NCI-H1694 treated with DMSO at 0.1 percent for 48 hours (cell line): ENCODE measurements around the gene LHB.
"Not testable (repeated sequence)": the region's sequence is repeated elsewhere in the genome, so short reads cannot be mapped to it uniquely, and the experiment has no call there.

ENCODE experiments used
- DNase-seq: peaks from one replicate; lab custom pipeline; 2025; lab: John Stamatoyannopoulos, UW

LHB gene

DNA sequence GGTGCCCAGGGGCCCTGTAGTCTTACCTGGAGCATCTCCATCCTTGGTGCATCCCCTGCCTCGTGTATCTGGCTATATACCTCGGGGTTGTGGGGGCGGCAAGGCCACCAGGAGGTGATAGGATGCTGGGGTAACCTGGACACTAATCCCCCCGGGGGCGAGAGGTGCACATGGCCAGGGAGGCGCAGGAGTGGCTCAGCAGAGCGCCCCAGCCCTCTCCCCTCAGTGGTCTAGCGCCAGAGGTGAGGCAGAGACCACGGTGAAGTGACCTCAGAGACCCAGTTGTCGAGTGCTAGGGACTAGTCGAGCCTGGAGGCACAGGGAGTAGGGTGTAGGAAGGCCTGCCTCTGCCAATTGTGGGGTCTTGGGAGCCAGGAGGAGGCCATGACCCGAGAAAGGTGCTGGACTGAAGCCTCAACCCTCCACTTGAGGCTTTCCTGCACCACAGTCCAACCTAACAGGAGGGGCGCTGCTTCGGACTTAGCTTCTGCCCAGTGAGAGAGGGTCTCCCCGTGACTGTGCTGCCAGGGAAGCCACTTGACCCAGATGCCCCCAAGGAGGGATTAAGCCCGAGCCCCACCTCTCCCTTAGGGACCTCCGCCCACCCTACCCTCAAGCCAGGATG is at the start of gene LHB:
Gene LHB, minus strand, starts transcription at position 51 of the 625 bp plus-strand sequence. Its CDS starts 10 bp downstream, at position 41.
- no peak for DNase-seq

DNA sequence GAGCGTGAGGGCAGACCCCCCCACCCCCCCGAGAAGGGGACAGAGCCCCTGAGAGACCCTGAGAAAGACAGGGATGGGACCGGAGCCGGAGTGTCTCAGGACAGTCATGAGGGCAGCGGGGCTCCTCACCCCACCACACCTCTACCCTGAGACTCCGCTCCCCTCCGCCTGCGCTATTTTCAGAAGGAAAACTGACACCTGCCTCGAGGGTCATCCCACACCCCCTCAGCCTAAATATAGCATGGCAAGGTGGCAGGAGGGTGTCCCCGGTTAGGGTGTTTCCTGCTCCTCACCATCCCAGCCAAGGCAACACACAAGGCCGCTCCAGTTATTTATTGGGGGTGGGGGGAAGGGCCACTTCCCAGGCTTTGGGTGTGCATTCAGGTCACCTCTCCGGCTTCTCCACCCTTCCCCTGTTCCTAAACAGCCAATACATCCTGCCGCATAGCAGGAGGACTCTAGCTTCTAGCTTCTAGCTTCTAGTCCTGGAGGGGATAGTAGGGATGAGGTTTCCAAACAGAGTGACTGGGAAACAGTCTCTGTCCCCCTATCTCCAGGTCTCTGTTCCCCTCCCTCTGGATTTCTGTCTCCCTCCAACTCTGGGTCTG is 49.1 kb upstream of the LHB start:
- no peak for DNase-seq

DNA sequence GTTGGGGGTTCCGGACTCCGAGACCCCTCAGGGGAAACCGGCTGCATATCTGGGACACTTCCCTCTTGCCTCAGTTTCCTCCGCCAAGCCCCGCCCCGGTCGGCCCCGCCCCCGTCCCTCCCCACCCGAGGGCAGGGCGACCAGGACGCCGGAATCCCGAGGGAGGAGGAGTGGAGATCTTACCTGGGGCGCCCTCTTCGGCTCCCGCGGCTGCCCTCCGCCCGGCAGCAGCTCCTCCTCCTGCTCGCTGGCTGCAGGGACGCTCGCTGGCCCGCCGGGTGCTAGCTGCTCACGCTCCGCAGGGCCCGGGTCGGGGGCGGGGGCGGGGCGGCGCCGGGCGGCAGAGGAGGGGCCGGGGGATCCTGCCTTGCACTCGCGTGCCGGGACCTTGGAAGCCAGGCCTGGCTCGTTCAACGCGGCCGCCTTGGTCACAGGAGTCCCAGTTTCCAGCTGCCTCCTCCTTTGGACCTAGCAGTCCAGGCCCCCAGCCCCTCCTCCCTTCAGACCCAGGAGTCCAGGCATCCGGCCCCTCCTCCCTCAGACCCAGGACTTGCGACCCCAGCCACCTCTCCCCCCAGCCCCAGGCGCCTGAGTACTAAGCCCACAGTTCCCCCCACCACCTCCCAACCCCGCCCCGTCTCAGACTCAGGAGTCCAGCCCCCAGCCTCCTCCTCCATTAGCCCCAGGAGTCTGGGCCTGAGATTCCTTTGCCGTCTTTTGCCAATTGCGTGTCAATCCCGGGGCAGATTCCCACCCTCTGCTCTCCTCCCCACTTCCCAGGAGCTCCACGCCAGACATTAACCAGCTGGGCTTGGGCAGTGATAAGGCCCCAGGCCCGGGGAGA is 48.1 kb upstream of the LHB start, which contains the start of gene NTF4:
Gene NTF4, minus strand, starts transcription at position 51 of the 844 bp plus-strand sequence. CDS start 2,821 bp downstream, outside the sequence.
- DNase-seq: no peak

DNA sequence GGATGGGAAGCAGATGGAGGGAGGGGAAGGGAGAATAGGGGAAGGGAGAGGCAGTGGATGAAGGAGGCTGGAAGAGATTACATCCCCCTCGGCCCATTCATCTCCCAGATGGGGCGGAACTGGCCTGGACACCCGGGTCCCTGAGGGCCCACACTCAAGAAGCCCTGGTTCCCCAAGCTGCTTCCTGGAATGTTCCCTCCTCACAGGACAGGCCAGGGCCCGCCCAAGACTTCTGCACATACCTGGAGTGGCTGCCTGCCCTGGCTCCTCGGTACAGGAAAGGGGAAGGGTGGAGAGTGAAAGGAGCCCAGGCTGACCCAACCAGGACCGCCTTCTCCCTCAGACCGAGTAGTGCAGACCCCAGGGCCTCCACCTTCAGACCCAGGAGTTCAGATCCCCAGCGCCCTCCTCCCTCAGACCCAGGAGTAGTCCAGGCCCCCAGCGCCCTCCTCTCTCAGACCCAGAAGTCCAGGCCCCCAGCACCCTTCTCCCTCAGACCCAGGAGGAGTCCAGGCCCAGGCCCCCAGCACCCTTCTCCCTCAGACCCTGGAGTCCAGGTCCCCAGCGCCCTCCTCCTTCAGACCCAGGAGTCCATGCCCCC is 47.2 kb upstream of the LHB start:
- DNase-seq: no peak

DNA sequence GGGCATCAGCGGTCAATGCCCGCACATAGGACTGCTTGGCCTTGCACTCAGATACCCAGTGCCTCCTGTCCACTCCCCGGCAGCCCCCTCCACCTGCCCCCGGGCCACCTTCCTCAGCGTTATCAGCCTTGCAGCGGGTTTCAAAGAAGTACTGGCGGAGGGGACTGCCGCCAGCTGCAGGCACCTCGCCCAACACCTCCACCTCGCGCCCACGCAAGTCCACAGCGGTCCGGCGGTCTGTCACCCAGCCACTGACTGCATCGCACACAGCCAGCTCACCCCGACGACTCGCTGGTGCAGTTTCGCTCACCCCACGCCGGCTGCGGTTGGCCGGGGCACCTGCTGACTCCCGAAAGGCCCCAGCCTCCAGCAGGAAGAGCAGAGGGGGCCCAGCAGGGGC is 44.6 kb upstream of the LHB start:
- DNase-seq: no peak

DNA sequence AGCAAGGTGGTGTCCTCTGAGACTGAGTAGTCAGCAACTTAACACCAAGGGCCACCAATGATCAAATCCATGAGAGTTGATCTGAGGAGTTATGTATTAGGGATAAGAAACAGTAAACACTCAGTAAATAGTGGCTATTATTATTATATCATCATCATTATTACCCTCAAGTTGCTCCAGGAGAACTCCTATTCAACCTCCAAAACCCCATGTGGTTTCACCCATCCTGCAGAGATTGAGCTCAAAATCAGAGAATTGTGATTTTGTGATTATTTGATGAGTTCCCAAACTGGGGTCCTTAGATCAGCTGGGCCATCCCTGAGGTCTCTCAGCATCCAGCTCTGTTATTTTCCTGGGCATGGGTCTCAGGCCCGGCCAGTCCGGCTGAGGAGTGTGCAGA is 44.1 kb upstream of the LHB start:
- DNase-seq: no peak

DNA sequence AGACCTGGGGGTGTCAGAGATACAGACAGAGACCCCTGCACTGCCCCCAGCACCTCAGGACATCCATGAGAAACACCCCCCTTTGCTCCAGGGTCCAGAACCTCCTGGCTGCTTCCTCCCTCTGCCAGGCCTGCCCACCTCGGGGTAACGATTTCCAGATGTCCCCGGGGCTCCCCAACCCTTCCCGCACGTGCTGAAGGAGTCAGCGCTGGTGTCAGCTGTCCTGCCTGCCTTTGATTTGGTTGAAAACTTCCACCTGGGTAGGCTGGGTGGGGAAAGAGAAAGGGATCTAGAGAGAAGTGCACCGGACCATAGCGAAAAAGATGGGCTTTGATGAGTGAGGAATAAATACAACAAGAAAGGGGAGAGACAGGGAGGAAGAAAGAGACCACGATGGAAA is 42.2 kb upstream of the LHB start:
- DNase-seq: no peak

DNA sequence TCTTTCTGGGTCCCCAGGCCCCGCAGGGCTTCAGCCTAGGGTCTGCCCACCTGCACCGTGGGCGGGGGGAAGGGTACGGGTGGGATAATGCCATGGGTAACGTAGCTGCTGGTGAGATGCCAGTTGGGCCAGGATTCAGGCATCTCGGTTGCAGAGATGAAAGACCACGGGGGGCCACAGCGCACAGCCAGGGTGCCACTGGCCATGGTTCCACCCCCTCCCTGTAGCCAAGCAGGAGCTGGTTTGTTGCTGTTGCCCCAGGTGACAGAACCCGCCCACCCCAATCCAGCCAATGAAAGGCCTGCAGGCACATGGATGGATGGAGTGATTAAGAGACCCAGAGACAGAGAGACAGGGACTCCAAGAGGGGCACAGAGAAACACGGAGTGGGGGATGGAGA is 41.7 kb upstream of the LHB start:
- DNase-seq: no peak

DNA sequence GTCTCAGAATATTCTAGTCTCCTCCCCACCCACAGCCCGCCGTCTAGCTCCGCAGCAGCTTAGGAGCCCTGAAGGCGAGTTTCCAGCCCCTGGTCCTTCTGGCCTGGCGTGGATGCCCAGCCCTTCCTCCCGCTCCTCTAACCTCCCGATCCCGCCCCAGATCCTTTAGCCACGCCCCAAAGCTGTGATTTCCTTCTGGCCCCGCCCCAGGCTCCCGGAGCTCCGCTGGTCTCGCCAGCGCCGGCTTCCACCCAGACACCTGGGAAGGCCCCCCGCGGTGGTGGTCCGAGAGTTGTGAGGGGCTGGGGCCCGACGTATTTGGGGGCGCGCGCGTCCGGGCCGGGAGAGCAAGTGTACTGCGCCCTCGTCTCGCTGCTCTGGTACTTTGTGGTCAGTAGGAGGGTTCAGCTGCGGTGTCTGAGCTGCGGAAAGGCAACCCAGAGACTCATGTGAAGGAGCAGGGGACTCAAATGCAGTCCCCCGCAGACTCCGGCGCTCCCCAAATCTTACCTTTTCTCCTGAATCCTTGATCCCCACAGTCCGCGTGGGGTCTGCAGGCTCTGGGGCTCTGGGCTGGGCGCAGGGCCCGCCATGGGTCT is 40.8 kb upstream of the LHB start, which contains the start of gene CGB7:
Gene CGB7, minus strand, starts transcription at position 114 of the 599 bp plus-strand sequence. CDS start 2,374 bp downstream, outside the sequence.
- no peak for DNase-seq

DNA sequence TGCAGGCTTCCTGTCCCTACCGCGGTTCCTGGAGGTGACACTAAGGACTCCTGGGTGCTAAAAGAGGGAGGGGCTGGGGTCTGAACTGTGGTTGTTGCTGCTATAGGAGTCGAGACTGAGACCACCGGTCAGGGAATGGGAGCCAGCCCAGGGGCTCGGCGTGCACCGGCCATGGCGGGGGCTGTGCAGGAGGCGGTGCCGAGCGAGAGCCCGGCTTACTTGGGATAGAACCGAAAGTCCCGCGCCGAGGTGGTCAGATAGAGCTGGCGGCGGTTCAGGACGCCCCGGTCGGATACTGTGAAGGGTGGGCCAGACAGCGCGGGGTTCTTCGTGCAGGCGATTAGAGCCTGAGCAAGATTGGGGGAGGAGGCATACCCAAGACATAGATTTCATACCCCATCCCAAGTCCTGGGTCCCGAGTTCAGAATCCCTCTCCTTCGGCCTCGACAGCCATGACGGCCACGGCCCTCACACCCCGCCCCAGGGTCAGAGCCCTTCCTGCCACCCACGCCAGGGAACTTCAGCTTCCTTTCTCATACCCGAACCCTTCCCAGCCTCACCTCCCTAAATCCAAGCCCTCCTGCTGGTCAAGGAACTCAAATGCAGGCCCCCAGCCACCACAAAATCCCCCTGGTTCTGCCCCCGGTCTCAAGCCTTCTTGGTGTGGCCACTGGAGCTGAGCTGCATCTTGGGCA is 40.2 kb upstream of the LHB start:
- not testable (repeated sequence) for DNase-seq

DNA sequence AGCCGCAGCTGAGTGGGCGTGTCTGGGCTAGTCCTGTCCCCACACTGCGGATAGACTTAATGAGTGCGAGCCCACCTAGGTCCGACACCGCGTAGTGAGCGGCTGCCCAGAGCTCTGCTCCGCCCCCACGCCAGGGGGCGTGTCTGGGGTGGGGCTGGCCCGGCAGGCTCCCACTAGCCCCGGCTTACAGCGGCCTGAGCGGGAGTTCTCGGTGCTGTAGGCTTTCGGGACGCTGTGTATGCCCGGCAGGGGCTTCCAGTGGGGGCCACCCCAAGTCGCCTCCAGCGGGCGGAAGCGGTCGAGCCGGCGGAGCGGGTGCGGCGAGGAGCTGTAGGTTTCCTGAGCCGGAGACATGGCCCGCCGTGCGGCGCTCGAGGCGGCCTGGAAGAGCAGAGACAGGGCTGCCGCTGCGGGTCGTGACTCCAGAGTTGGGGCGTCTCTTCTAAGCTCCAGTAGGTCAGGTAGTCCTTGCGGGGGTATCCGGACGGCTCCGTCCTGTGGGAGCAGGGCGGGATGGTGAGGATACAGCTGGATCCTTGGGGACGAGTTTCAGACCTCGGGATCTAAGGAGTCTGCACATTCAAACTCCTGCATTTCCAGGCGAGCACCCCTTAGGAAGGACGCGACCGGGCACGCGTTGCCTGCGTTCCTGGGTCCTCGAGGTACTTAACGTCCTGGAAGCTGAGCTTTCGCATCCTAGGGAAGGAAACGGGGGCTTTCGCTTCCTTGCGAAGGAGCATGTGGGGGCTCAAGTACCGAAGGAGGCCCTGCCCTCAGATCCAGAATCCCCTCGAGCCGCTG is 39.4 kb upstream of the LHB start:
- DNase-seq: no peak

DNA sequence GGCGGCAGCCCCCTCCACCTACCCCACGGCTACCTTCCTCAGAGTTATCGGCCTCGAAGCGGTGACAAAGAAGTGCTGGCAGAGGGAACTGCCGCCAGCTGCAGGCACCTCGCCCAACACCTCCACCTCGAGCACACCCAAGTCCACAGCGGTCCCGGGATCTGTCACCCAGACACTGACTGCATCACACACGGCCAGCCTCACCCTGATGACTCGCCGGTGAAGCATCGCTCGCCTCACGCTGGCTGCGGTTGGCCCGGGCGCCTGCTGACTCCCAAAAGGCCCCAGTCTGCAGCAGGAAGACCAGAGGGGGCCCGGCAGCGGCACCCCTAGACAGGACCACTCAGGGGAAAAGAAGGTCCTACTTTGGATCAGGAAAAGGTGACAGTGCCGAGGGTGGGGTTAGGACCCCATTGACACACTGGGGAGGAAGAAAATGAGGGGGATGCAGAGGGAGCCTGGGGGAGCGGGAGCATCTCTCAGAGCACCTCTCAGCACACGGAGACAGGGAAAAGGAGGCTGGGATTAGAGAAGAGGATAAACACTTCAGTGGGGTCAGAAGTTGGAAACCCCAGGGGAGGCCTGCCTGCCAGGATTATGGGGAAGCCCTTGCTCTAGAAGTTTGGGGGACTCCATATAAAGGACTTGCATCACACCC is 33.6 kb upstream of the LHB start:
- DNase-seq: not testable (repeated sequence)

DNA sequence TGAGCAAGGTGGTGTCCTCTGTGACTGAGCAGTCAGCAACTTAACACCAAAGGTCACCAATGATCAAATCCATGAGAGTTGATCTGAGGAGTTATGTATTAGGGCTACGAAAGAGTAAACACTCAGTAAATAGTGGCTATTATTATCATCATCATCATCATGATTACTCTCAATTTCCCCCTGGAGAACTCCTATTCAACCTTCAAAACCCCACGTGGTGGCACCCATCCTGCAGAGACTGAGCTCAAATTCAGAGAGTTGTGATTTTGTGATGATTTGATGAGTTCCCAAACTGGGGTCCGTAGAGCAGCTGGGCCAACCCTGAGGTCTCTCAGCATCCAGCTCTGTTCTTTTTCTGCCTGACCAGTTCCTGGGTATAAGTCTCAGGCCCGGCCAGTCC is 32.9 kb upstream of the LHB start:
- not testable (repeated sequence) for DNase-seq

DNA sequence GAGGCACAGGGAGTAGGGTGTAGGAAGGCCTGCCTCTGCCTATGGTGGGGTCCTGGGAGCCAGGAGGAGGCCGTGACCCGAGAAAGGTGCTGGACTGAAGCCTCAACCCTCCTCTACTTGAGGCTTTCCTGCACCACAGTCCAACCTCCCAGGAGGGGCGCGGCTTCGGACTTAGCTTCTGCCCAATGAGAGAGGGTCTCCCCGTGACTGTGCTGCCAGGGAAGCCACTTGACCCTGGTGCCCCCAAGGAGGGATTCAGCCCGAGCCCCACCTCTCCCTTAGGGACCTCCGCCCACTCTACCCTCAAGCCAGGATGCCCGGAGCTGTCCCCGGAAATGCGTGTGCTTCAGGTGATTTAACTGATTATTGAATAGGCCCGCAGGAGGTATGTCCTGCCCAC is 32.1 kb upstream of the LHB start, which contains the start of gene CGB8:
Gene CGB8, minus strand, starts transcription at position 101 of the 400 bp plus-strand sequence. CDS start 372 bp downstream, outside the sequence.
- not testable (repeated sequence) for DNase-seq

DNA sequence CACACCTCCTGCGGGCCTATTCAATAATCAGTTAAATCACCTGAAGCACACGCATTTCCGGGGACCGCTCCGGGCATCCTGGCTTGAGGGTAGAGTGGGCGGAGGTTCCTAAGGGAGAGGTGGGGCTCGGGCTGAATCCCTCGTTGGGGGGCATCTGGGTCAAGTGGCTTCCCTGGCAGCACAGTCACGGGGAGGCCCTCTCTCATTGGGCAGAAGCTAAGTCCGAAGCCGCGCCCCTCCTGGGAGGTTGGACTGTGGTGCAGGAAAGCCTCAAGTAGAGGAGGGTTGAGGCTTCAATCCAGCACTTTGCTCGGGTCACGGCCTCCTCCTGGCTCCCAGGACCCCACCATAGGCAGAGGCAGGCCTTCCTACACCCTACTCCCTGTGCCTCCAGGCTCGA is 26.7 kb upstream of the LHB start, which contains the start of gene CGB5:
Gene CGB5, plus strand, starts transcription at position 301 of the 400 bp plus-strand sequence. CDS start 362 bp downstream, outside the sequence.
- DNase-seq: not testable (repeated sequence)

DNA sequence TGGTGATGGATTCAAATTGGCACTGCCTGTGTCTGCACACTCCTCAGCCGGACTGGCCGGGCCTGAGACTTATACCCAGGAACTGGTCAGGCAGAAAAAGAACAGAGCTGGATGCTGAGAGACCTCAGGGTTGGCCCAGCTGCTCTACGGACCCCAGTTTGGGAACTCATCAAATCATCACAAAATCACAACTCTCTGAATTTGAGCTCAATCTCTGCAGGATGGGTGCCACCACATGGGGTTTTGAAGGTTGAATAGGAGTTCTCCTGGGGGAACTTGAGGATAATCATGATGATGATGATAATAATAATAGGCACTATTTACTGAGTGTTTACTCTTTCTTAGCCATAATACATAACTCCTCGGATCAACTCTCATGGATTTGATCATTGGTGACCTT is 25.8 kb upstream of the LHB start:
- not testable (repeated sequence) for DNase-seq

DNA sequence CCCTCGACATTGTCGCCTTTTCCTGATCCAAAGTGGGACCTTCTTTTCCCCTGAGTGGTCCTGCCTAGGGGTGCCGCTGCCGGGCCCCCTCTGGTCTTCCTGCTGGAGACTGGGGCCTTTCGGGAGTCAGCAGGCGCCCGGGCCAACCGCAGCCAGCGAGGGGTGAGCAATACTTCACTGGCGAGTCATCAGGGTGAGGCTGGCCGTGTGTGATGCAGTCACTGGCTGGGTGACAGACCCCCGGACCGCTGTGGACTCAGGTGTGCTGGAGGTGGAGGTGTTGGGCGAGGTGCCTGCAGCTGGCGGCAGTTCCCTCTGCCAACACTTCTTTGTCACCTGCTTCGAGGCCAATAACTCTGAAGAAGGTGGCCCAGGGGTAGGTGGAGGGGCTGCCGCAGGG is 25.3 kb upstream of the LHB start:
- DNase-seq: no peak

DNA sequence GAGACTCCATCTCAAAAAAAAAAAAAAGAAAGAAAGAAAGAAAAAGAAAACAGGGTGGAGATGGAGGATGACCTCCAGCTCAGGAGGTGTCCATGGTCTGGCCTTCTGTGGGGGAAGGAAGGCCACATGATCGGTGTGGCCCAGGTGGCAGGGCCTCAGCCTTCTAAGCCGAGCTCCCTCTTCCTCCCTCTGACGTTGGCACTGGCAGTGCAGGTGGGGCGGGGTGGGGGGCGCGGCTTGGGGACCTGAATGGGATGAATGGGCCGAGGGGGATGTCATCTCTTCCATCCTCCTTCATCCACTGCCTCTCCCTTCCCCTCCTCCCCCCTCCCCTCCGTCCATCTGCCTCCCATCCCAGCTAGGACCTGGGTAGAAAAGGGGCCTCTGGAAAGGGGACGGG is 22.8 kb upstream of the LHB start:
- not testable (repeated sequence) for DNase-seq

DNA sequence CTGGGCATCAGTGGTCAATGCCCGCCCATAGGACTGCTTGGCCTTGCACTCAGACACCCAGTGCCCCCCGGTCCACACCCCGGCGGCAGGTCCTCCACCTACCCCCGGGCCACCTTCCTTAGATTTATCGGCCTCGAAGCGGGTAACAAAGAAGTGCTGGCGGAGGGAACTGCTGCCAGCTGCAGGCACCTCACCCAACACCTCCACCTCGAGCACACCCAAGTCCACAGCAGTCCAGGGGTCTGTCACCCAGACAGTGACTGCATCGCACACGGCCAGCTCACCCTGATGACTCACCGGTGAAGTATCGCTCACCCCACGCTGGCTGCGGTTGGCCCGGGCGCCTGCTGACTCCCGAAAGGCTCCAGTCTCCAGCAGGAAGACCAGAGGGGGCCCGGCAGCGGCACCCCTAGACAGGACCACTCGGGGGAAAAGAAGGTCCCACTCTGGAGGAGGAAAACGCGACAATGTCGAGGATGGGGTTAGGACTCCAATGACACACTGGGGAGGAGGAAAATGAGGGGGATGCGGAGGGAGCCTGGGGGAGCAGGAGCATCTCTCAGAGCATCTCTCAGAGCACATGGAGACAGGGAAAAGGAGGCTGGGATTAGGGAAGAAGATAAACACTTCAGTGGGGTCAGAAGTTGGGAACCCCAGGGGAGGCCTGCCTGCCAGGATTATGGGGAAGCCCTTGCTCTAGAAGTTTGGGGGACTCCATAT is 21.8 kb upstream of the LHB start:
- DNase-seq: not testable (repeated sequence)
